ENCODE data around the gene ITGB4.
A peak's percentile ranks its signal among the peaks of the same experiment; 100 is the strongest.

Gene ITGB4

GRCh38 chr17:75785016-75785890 lies 64.0 kb downstream of the ITGB4 start:
- H3K4me3 ChIP-seq (ENCODE audit: low read length): peak overlapping the region; percentile 61
- no peak for TF ChIP-seq CTCF (conservative IDR thresholded peaks at IDR 0.05; ENCODE audit: low read depth, low read length)
- no peak for DNase-seq (ENCODE audit: low read depth)

- no peak for TF ChIP-seq CTCF (conservative IDR thresholded peaks at IDR 0.05; ENCODE audit: low read depth, low read length)
- no peak for DNase-seq (ENCODE audit: low read depth)
- H3K4me3 ChIP-seq (ENCODE audit: low read length): no peak overlapping the region
Observed at GRCh38 chr17:75791254-75791653, 70.0 kb downstream of the ITGB4 start.

- H3K4me3 ChIP-seq (ENCODE audit: low read length): no peak overlapping the region
- TF ChIP-seq CTCF (conservative IDR thresholded peaks at IDR 0.05; ENCODE audit: low read depth, low read length): no peak
Observed at GRCh38 chr17:75793460-75793859, 72.2 kb downstream of the ITGB4 start.

GRCh38 chr17:75795820-75796607 lies 74.8 kb downstream of the ITGB4 start:
- TF ChIP-seq CTCF (conservative IDR thresholded peaks at IDR 0.05; ENCODE audit: low read depth, low read length): no peak
- H3K4me3 ChIP-seq (ENCODE audit: low read length): no peak overlapping the region
- DNase-seq (ENCODE audit: low read depth): no peak

More at GRCh38 chr17:75793460-75793859, 72.2 kb downstream of the ITGB4 start:
- no peak for DNase-seq (ENCODE audit: low read depth)

GRCh38 chr17:75799402-75799801 lies 78.1 kb downstream of the ITGB4 start:
- TF ChIP-seq CTCF (conservative IDR thresholded peaks at IDR 0.05; ENCODE audit: low read depth, low read length): no peak
- DNase-seq (ENCODE audit: low read depth): no peak
- H3K4me3 ChIP-seq (ENCODE audit: low read length): no peak overlapping the region

- no peak overlapping the region for H3K4me3 ChIP-seq (ENCODE audit: low read length)
- no peak for DNase-seq (ENCODE audit: low read depth)
- no peak for TF ChIP-seq CTCF (conservative IDR thresholded peaks at IDR 0.05; ENCODE audit: low read depth, low read length)
Observed at GRCh38 chr17:75803883-75804282, 82.6 kb downstream of the ITGB4 start.
